Sigmoid colon (tissue), 7 donors: Measurements from ENCODE around the gene ARHGAP12. TPM values are rescaled to one million over a fixed set of nuclear protein-coding genes. Genes with fewer than 3 reads are reported as not detected.
A peak's percentile ranks its signal among the peaks of the same experiment; 100 is the strongest.

ENCODE experiments used
- DNase-seq: peaks from one replicate; pipeline ENCODE4 v3.0.0-alpha.2; 2019
- H3K27ac ChIP-seq, 4 donors: fragments of 200-600 bp; sonication (generic); one replicate each; pipeline ENCODE4 v1.5.1; 2016 to 2019; ENCODE audit warnings: mild to moderate bottlenecking in 1 of 4
- H3K27me3 ChIP-seq, 3 donors: fragments of 200-600 bp; sonication (generic); one replicate each; pipeline ENCODE4 v1.5.1; 2019; ENCODE audit warnings: mild to moderate bottlenecking in 1 of 3
- H3K36me3 ChIP-seq, 4 donors: fragments of 200-600 bp; sonication (generic); one replicate each; pipeline ENCODE4 v1.5.1; 2016 to 2019
- H3K4me1 ChIP-seq, 4 donors: fragments of 200-600 bp; sonication (generic); one replicate each; pipeline ENCODE4 v1.5.1; 2017 to 2019
- H3K4me3 ChIP-seq, 4 donors: fragments of 200-600 bp; sonication (generic); one replicate each; pipeline ENCODE4 v1.5.1; 2017 to 2019; ENCODE audit warnings: mild to moderate bottlenecking in 2 of 4, moderate library complexity in 1 of 4
- H3K9me3 ChIP-seq, 4 donors: fragments of 200-600 bp in 3 of 4; sonication (generic) in 3 of 4; one replicate each; pipeline versions ENCODE4 v1.5.1 to v1.6.1; 2013 to 2019
- EP300 ChIP-seq, 4 donors: sonication (generic); formaldehyde crosslinking; IDR thresholded peaks; one replicate each; pipeline ENCODE4 v1.6.1; 2017; ENCODE audit warnings: antibody characterized with exemption in 4 of 4
- POLR2A ChIP-seq, 2 donors: fragments of 450-650 bp; IDR thresholded peaks; one replicate each; pipeline ENCODE4 v1.6.1; 2016; ENCODE audit warnings: antibody characterized with exemption in 2 of 2, mild to moderate bottlenecking in 2 of 2, moderate library complexity in 2 of 2
- POLR2AphosphoS5 ChIP-seq, 4 donors: sonication (generic); formaldehyde crosslinking; IDR thresholded peaks; one replicate each; pipeline ENCODE4 v1.6.1; 2017; ENCODE audit warnings: antibody characterized with exemption in 4 of 4
- WGBS, 2 donors: extraction: QIAGEN DNeasy Blood & Tissue Kit; methylation state at CpG; one replicate each; pipeline ENCODE4 v1.1.7; 2013; 5-methylcytosine and 5-hydroxymethylcytosine counted together
- intact Hi-C: fragments of 100-400 bp; cut with DNase I; formaldehyde crosslinking; loops from one replicate; pipeline ENCODE4 v1.15.1; 2023
- polyA plus RNA-seq, 3 donors: library from polyadenylated mRNA; stranded (reverse); fragments of 200-250 nt; gene quantifications; one replicate each; pipeline ENCODE4 v1.2.3, GENCODE V29; 2013
- total RNA-seq, 4 donors: library from RNA; depleted of rRNA; stranded (reverse); fragments of >200 nt; gene quantifications; one replicate each; pipeline ENCODE4 v1.1.0, GENCODE V29; 2016
- TF ChIP-seq, protein P1 (sequence below), 4 experiments: fragments of 450-650 bp in 3 of 4; fragments of 200-600 bp in 1 of 4; IDR thresholded peaks; one replicate each; pipeline ENCODE4 v1.5.1; 2016 to 2019; ENCODE audit warnings: antibody characterized with exemption in 4 of 4, mild to moderate bottlenecking in 3 of 4, moderate library complexity in 2 of 4
- donor health status: healthy with polysubstance abuse.
- donor health status: Bipolar disorder and iron deficiency.
- donor health status: healthy.

The ARHGAP12 gene
- total and polyA plus RNA-seq, 7 donors, result 14.1 to 90.5 (median 44.9) TPM

DNA sequence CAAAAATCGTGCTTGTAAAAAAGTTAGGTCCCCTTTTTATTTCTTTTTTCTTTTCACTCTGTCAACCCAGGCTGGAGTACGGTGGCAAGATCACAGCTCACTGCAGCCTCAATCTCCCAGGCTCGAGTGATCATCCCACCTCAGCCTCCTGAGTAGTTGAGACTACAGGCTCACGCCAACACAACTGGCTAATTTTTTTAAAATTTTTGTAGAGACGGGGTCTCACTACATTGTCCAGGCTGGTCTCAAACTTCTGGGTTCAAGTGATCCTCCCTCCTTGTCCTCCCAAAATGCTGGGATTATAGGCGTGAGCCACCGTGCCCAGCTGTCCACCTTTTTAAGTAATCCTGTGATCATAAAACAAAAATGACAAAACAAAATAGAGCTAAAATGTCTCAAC is 19.4 kb upstream of the ARHGAP12 start:
- Histone ChIP-seq H3K4me3 (peak overlapping the region in 3 of 4 donors; percentile 6 to 12 (median 9)), H3K36me3 (no peaks in the 10 kb centered on the region), H3K9me3 (no peaks in the 10 kb centered on the region), H3K4me1 (peaks cover 0 to 36% (median 27%) of the 10 kb centered on the region in 4 donors), H3K27ac (peak overlapping the region; percentile 56 to 69 (median 63)), H3K27me3 (no peaks in the 10 kb centered on the region)
- intact Hi-C loops, result no loop called here
- DNase-seq, result no peak
- WGBS, 2 donors, result 50 to 73% methylated on average over 7 of the region's 7 CpGs
- TF ChIP-seq POLR2A (IDR thresholded peaks at IDR 0.05) (no peak), POLR2AphosphoS5 (IDR thresholded peaks at IDR 0.05) (no peak), EP300 (IDR thresholded peaks at IDR 0.05) (no peak)
- TF ChIP-seq, protein P1, sequence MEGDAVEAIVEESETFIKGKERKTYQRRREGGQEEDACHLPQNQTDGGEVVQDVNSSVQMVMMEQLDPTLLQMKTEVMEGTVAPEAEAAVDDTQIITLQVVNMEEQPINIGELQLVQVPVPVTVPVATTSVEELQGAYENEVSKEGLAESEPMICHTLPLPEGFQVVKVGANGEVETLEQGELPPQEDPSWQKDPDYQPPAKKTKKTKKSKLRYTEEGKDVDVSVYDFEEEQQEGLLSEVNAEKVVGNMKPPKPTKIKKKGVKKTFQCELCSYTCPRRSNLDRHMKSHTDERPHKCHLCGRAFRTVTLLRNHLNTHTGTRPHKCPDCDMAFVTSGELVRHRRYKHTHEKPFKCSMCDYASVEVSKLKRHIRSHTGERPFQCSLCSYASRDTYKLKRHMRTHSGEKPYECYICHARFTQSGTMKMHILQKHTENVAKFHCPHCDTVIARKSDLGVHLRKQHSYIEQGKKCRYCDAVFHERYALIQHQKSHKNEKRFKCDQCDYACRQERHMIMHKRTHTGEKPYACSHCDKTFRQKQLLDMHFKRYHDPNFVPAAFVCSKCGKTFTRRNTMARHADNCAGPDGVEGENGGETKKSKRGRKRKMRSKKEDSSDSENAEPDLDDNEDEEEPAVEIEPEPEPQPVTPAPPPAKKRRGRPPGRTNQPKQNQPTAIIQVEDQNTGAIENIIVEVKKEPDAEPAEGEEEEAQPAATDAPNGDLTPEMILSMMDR (IDR thresholded peaks at IDR 0.05), result no peak

DNA sequence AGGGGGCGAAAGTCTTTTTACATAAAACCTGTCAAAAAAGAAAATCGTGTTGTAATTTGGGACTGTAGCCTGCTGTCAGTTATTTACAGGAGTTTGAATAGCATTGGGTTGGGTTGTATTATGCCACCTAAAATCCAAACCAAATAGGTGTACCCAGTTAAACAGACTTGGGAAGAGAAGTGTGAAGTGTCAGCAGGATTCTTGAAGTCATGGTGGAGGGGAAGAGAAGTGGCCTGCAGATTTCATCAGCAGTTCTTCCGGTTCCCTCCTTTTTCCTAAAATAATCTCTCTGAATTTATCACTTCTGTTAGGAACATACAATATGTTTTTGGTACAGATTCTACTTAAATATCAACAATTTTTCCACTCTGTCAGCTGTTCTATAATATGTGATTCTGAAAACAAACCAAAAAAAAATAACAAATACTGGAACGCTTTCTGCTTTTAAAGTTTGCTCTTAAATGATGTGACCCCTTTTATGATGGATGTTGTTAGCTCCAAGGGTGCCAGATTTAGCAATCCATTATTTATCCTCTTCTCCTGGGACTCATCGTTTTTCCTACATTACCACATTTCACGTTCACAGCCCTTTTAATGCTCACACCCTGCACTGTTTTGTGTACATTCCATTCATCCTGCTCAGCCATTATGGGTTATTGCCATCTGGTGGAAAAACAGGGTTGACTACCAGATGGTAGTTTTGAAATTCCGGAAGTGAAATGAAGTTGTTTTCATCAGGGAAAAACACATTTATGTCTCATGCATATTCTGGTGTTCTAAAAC is 18.7 kb upstream of the ARHGAP12 start:
- peak overlapping the region; percentile 56 to 69 (median 63) for H3K27ac ChIP-seq
- intact Hi-C loops, result loop anchor here (2.0 kb wide), 1 partner anchor 85 kb away; no protein-coding TSS in a partner anchor
- TF ChIP-seq POLR2A (IDR thresholded peaks at IDR 0.05) (no peak), EP300 (IDR thresholded peaks at IDR 0.05) (no peak), POLR2AphosphoS5 (IDR thresholded peaks at IDR 0.05) (peak; percentile 38 to 76 (median 56))
- TF ChIP-seq, protein P1 (IDR thresholded peaks at IDR 0.05), result peak in 3 of 4 experiments; percentile 10 to 65 (median 52)
- no peaks in the 10 kb centered on the region for H3K36me3 ChIP-seq
- no peaks in the 10 kb centered on the region for H3K27me3 ChIP-seq
- H3K4me1 ChIP-seq, result peaks cover 0 to 36% (median 27%) of the 10 kb centered on the region in 4 donors
- peak overlapping the region in 3 of 4 donors; percentile 6 to 12 (median 9) for H3K4me3 ChIP-seq
- 46 to 61% methylated on average over 7 of the region's 7 CpGs for WGBS, 2 donors
- H3K9me3 ChIP-seq, result no peaks in the 10 kb centered on the region
- peak; percentile 71 for DNase-seq

- peaks cover 0 to 42% (median 34%) of the 10 kb centered on the region in 4 donors for H3K4me1 ChIP-seq
- 75 to 88% methylated on average over 1 of the region's 1 CpG for WGBS, 2 donors
- TF ChIP-seq POLR2AphosphoS5 (IDR thresholded peaks at IDR 0.05) (no peak), POLR2A (IDR thresholded peaks at IDR 0.05) (no peak), EP300 (IDR thresholded peaks at IDR 0.05) (no peak)
- TF ChIP-seq, protein P1 (IDR thresholded peaks at IDR 0.05), result no peak
- H3K4me3 ChIP-seq, result no peak overlapping the region
- intact Hi-C loops, result no loop called here
- no peaks in the 10 kb centered on the region for H3K36me3 ChIP-seq
- H3K9me3 ChIP-seq, result no peaks in the 10 kb centered on the region
- no peak overlapping the region for H3K27ac ChIP-seq
- DNase-seq, result no peak
- no peaks in the 10 kb centered on the region for H3K27me3 ChIP-seq
These were observed 16.8 kb upstream of the ARHGAP12 start for GRCh38 chr10:31945392-31945791.

GRCh38 chr10:31944071-31944433 is 15.4 kb upstream of the ARHGAP12 start:
- H3K9me3 ChIP-seq, result no peaks in the 10 kb centered on the region
- H3K27me3 ChIP-seq, result no peaks in the 10 kb centered on the region
- H3K27ac ChIP-seq, result peak overlapping the region in 3 of 4 donors; percentile 12 to 49 (median 33)
- no peak for TF ChIP-seq POLR2AphosphoS5 (IDR thresholded peaks at IDR 0.05)
- TF ChIP-seq POLR2A (IDR thresholded peaks at IDR 0.05), result no peak
- TF ChIP-seq EP300 (IDR thresholded peaks at IDR 0.05), result no peak
- TF ChIP-seq, protein P1 (IDR thresholded peaks at IDR 0.05), result no peak
- H3K4me3 ChIP-seq, result no peak overlapping the region
- H3K36me3 ChIP-seq, result no peaks in the 10 kb centered on the region
- 93 to 95% methylated on average over 3 of the region's 3 CpGs for WGBS, 2 donors
- no peak for DNase-seq
- H3K4me1 ChIP-seq, result peaks cover 0 to 42% (median 34%) of the 10 kb centered on the region in 4 donors
- intact Hi-C loops, result no loop called here
